ENCODE measurements around the gene FOXB1. TPM values are rescaled to one million over a fixed set of nuclear protein-coding genes. Genes with fewer than 3 reads are reported as not detected.
A peak's percentile ranks its signal among the peaks of the same experiment; 100 is the strongest.

Gene FOXB1
- total RNA-seq, 1 experiment from 2014 or later = not detected

GRCh38 chr15:60017538-60018520 lies 13.7 kb downstream of the FOXB1 start:
- DNase-seq (ENCODE audit: low read depth) = peak; percentile 77

GRCh38 chr15:60020736-60021135 lies 16.6 kb downstream of the FOXB1 start:
- peak; percentile 56 for DNase-seq (ENCODE audit: low read depth)

GRCh38 chr15:60021589-60022378 lies 17.7 kb downstream of the FOXB1 start:
- DNase-seq (ENCODE audit: low read depth) = peak; percentile 90

- DNase-seq (ENCODE audit: low read depth) = no peak
These were observed 18.2 kb downstream of the FOXB1 start for GRCh38 chr15:60022379-60022741.

- peak; percentile 52 for DNase-seq (ENCODE audit: low read depth)
These were observed 22.4 kb downstream of the FOXB1 start for GRCh38 chr15:60026555-60026954.

- no peak for DNase-seq (ENCODE audit: low read depth)
These were observed 31.2 kb downstream of the FOXB1 start for GRCh38 chr15:60035344-60035743.

- no peak for DNase-seq (ENCODE audit: low read depth)
These were observed 35.2 kb downstream of the FOXB1 start for GRCh38 chr15:60039316-60039715.

GRCh38 chr15:60043744-60044435 lies 39.8 kb downstream of the FOXB1 start:
- no peak for DNase-seq (ENCODE audit: low read depth)

GRCh38 chr15:60044636-60045270 lies 40.6 kb downstream of the FOXB1 start:
- DNase-seq (ENCODE audit: low read depth) = peak; percentile 32

GRCh38 chr15:60047701-60048100 lies 43.6 kb downstream of the FOXB1 start:
- DNase-seq (ENCODE audit: low read depth) = no peak

GRCh38 chr15:60049948-60050347 lies 45.8 kb downstream of the FOXB1 start:
- no peak for DNase-seq (ENCODE audit: low read depth)

- DNase-seq (ENCODE audit: low read depth) = peak; percentile 67
These were observed 48.7 kb downstream of the FOXB1 start for GRCh38 chr15:60052796-60053195.

- peak; percentile 34 for DNase-seq (ENCODE audit: low read depth)
These were observed 50.4 kb downstream of the FOXB1 start for GRCh38 chr15:60054472-60054871.

Data from HT1080 (cell line).